PC-3 (cell line): ENCODE results near the gene IQCF5. TPM values are rescaled to one million over a fixed set of nuclear protein-coding genes. Genes with fewer than 3 reads are reported as not detected.

ENCODE experiments used
- ATAC-seq: fragments of 200-7000 bp; cut with Tn5 transposase; 2 replicates; pipeline ENCODE4 v1.9.1; 2020; ENCODE audit warnings: mild to moderate bottlenecking, moderate library complexity
- BruUV-seq: library from RNA; stranded (reverse); fragments of 400-500 nt; replicated peaks from 2 replicates; lab custom pipeline; 2021; lab: Mats Ljungman, UMichigan
- CTCF ChIA-PET: fragments of 300-600 bp; sonication (Branson Sonifier 250); formaldehyde crosslinking; loops from one replicate; lab custom pipeline; 2022; ENCODE audit warnings: antibody characterized with exemption; lab: Charles Lee
- POLR2A ChIA-PET: fragments of 300-600 bp; sonication (Branson Sonifier 250); formaldehyde crosslinking; loops from one replicate; lab custom pipeline; 2022; ENCODE audit warnings: antibody characterized with exemption; ENCODE audit not compliant: unreplicated experiment; lab: Charles Lee
- DNase-seq: peaks from one replicate; pipeline ENCODE4 v3.0.0-alpha.2; 2015
- H2AFZ ChIP-seq: fragments of 300-600 bp; sonication (generic); 2 replicates; pipeline ENCODE4 v1.6.0; 2016; ENCODE audit warnings: antibody characterized with exemption, low read length
- H3F3A ChIP-seq: fragments of 300-600 bp; sonication (generic); one replicate; pipeline ENCODE4 v1.6.0; 2017; ENCODE audit warnings: antibody characterized with exemption, low read length, control low read depth, mild to moderate bottlenecking; ENCODE audit not compliant: unreplicated experiment
- H3K27ac ChIP-seq: fragments of 300-600 bp; sonication (generic); 2 replicates; pipeline ENCODE4 v1.5.1; 2016; ENCODE audit warnings: mild to moderate bottlenecking, low read length
- H3K27me3 ChIP-seq: fragments of 300-600 bp; sonication (generic); 2 replicates; pipeline ENCODE4 v1.6.1; 2016; ENCODE audit warnings: low read length, mixed read lengths
- H3K36me3 ChIP-seq: fragments of 300-600 bp; sonication (generic); 2 replicates; pipeline ENCODE4 v1.6.1; 2016; ENCODE audit warnings: low read depth, mixed run types, low read length, mixed read lengths
- H3K4me1 ChIP-seq: fragments of 300-600 bp; sonication (generic); 2 replicates; pipeline ENCODE4 v1.5.1; 2016; ENCODE audit warnings: low read length; ENCODE audit not compliant: insufficient read depth
- H3K4me2 ChIP-seq: fragments of 300-600 bp; sonication (generic); 2 replicates; pipeline ENCODE4 v1.6.0; 2016; ENCODE audit warnings: low read length
- H3K4me3 ChIP-seq: fragments of 300-600 bp; sonication (generic); 2 replicates; pipeline ENCODE4 v1.5.1; 2016; ENCODE audit warnings: mild to moderate bottlenecking, low read length, mixed read lengths
- H3K79me2 ChIP-seq: fragments of 300-600 bp; sonication (generic); 2 replicates; pipeline ENCODE4 v1.6.1; 2017; ENCODE audit warnings: low read length, mixed read lengths
- H3K9ac ChIP-seq: fragments of 300-600 bp; sonication (generic); 2 replicates; pipeline ENCODE4 v1.6.0; 2016; ENCODE audit warnings: mild to moderate bottlenecking, low read length
- H3K9me2 ChIP-seq: fragments of 300-600 bp; sonication (generic); replicated peaks from 2 replicates; pipeline ENCODE4 v1.6.1; 2016; ENCODE audit warnings: mixed run types, low read length, mixed read lengths
- H3K9me3 ChIP-seq: fragments of 300-600 bp; sonication (generic); 2 replicates; pipeline ENCODE4 v1.6.1; 2016; ENCODE audit warnings: low read length, mixed read lengths
- H4K20me1 ChIP-seq: fragments of 300-600 bp; sonication (generic); 2 replicates; pipeline ENCODE4 v1.6.1; 2016; ENCODE audit warnings: low read length, mixed read lengths
- CTCF ChIP-seq: fragments of 300-600 bp; sonication (generic); conservative IDR thresholded peaks from 2 replicates; pipeline ENCODE4 v1.5.1; 2017; ENCODE audit warnings: antibody characterized with exemption, low read depth, mild to moderate bottlenecking, low read length
- EZH2 ChIP-seq: fragments of 300-600 bp; sonication (generic); IDR thresholded peaks from one replicate; pipeline ENCODE4 v1.6.1; 2017; ENCODE audit warnings: antibody characterized with exemption, mild to moderate bottlenecking, low read length; ENCODE audit not compliant: unreplicated experiment
- EZH2phosphoT487 ChIP-seq: fragments of 300-600 bp; sonication (generic); IDR thresholded peaks from 2 replicates; pipeline ENCODE4 v1.6.1; 2018; ENCODE audit warnings: mild to moderate bottlenecking, antibody characterized with exemption, low read length, borderline replicate concordance
- intact Hi-C: fragments of 100-400 bp; cut with micrococcal nuclease; formaldehyde crosslinking; loops from 2 replicates; pipeline ENCODE4 v1.9.0; 2023
- total RNA-seq: library from RNA; depleted of rRNA; stranded (reverse); fragments of >200 nt; gene quantifications from 2 replicates; pipeline ENCODE4 v1.2.3, GENCODE V29; 2014

Gene IQCF5
- total RNA-seq, 1 experiment from 2014 or later: not detected

GRCh38 chr3:51894391-51894790, 19.0 kb upstream of the IQCF5 start:
- ChIA-PET CTCF (no interaction called here), POLR2A (no interaction called here)
- Histone ChIP-seq H3K4me2 (no peak overlapping the region), H2AFZ (no peak overlapping the region), H3K9me2 (no peaks in the 10 kb centered on the region), H3K27me3 (no peaks in the 10 kb centered on the region), H3K9ac (no peak overlapping the region), H3K9me3 (no peaks in the 10 kb centered on the region), H4K20me1 (no peaks in the 10 kb centered on the region), H3K4me3 (no peak overlapping the region), H3K36me3 (no peaks in the 10 kb centered on the region), H3K27ac (no peak overlapping the region), H3F3A (no peaks in the 10 kb centered on the region), H3K4me1 (peaks cover 13% of the 10 kb centered on the region), H3K79me2 (no peaks in the 10 kb centered on the region)
- intact Hi-C loops: no loop called here
- BruUV-seq: no TSS peak
- DNase-seq (no peak), ATAC-seq (no peak)
- TF ChIP-seq EZH2 (no peak), EZH2phosphoT487 (no peak), CTCF (no peak)

DNA sequence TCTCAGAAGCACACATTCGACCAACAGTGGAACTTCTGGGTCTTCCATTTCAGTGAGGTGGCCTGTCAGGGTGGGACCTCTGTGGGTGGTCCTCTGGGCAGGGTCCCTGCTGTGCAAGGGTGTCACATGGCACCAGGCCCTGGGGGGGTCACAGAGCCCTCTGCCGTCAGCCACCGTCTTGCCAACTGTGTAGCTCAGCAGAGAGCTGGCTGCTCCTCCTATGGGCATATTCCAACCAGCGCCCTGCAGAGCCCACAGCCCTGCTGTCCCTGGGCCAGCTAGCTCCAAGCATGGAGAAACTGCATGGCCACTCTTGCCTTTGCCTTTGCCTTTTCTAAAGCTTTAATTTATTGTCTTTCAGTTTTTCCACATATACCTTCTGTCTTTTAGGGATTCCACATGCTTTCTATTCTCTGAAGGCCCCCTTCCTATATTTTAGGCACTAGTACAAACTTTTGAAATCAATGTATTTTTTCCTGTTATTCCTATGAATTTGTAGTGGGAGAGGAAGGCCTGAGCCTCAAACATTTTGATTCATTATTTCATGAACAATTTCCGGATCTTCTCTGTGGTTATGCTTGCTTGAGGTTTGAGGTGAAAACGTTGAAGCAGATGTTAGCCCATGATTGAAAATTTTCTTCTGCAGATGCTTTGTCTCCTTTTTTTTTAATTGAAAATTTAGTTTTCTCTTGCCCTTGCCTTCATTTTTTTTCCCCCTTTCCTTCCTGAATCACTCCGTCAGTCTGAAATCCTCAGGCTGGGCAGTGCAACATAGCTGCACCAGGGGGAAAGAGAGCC, 16.0 kb upstream of the IQCF5 start:
- H3K27ac ChIP-seq: no peak overlapping the region
- intact Hi-C loops: no loop called here
- CTCF ChIA-PET: no interaction called here
- H3K27me3 ChIP-seq: no peaks in the 10 kb centered on the region
- ATAC-seq: no peak
- H3K9me3 ChIP-seq: no peaks in the 10 kb centered on the region
- BruUV-seq: no TSS peak
- POLR2A ChIA-PET: no interaction called here
- no peak overlapping the region for H2AFZ ChIP-seq
- no peaks in the 10 kb centered on the region for H3K36me3 ChIP-seq
- H3K4me3 ChIP-seq: no peak overlapping the region
- H3F3A ChIP-seq: no peaks in the 10 kb centered on the region
- no peaks in the 10 kb centered on the region for H4K20me1 ChIP-seq
- H3K4me1 ChIP-seq: peaks cover 19% of the 10 kb centered on the region
- DNase-seq: no peak
- H3K9ac ChIP-seq: no peak overlapping the region
- H3K79me2 ChIP-seq: no peaks in the 10 kb centered on the region
- TF ChIP-seq CTCF (no peak), EZH2phosphoT487 (no peak), EZH2 (no peak)
- no peaks in the 10 kb centered on the region for H3K9me2 ChIP-seq
- H3K4me2 ChIP-seq: no peak overlapping the region

- POLR2A ChIA-PET: no interaction called here
- no peak for ATAC-seq
- H3K4me2 ChIP-seq: no peak overlapping the region
Measured at GRCh38 chr3:51888463-51889105, 13.2 kb upstream of the IQCF5 start.

More at GRCh38 chr3:51888463-51889105, 13.2 kb upstream of the IQCF5 start:
- Histone ChIP-seq H2AFZ (no peak overlapping the region), H3F3A (no peaks in the 10 kb centered on the region), H3K9ac (no peak overlapping the region), H3K9me2 (no peaks in the 10 kb centered on the region), H3K79me2 (no peaks in the 10 kb centered on the region), H3K4me1 (peaks cover 16% of the 10 kb centered on the region), H3K4me3 (no peak overlapping the region), H3K9me3 (no peaks in the 10 kb centered on the region), H3K27me3 (no peaks in the 10 kb centered on the region), H4K20me1 (no peaks in the 10 kb centered on the region), H3K36me3 (no peaks in the 10 kb centered on the region), H3K27ac (no peak overlapping the region)
- no peak for TF ChIP-seq EZH2phosphoT487
- no peak for TF ChIP-seq CTCF
- no peak for TF ChIP-seq EZH2
- no peak for DNase-seq
- intact Hi-C loops: no loop called here
- CTCF ChIA-PET: no interaction called here
- no TSS peak for BruUV-seq
